Cardiac muscle cell (in vitro differentiated cells and primary cell): Measurements from ENCODE around the gene CDH7. TPM values are rescaled to one million over a fixed set of nuclear protein-coding genes. Genes with fewer than 3 reads are reported as not detected.

Experiments
- DNase-seq, 2 donors: peaks; one replicate each; pipeline versions ENCODE4 v3.0.0 to v3.0.0-alpha.2; 2010 to 2017; ENCODE audit warnings: low read depth in 1 of 2, low spot score in 1 of 2
- H3K27ac ChIP-seq: fragments of 200-600 bp; sonication (generic); 2 replicates; pipeline ENCODE4 v1.5.1; 2016
- H3K27me3 ChIP-seq: fragments of 200-600 bp; sonication (generic); 2 replicates; pipeline ENCODE4 v1.6.0; 2016; ENCODE audit warnings: control low read depth
- H3K36me3 ChIP-seq: fragments of 200-600 bp; sonication (generic); 2 replicates; pipeline ENCODE4 v1.5.1; 2016; ENCODE audit warnings: control low read depth
- H3K4me1 ChIP-seq: fragments of 200-600 bp; sonication (generic); 2 replicates; pipeline ENCODE4 v1.8.1; 2017; ENCODE audit warnings: low read depth, mild to moderate bottlenecking, mixed run types
- H3K4me3 ChIP-seq: fragments of 200-600 bp; sonication (generic); 2 replicates; pipeline ENCODE4 v1.5.1; 2016; ENCODE audit warnings: mild to moderate bottlenecking
- H3K9me3 ChIP-seq: fragments of 200-600 bp; sonication (generic); 2 replicates; pipeline ENCODE4 v1.5.1; 2017; ENCODE audit warnings: low read depth, mild to moderate bottlenecking, control low read depth
- polyA plus RNA-seq: library from polyadenylated mRNA; unstranded; fragments of >200 nt; fragmentation: Nextera tagmentation; extraction: Ambion mirVana; gene quantifications from 2 replicates; pipeline ENCODE4 v1.2.1, GENCODE V29; 2016
- total RNA-seq: library from RNA; depleted of rRNA; stranded (reverse); fragments of >200 nt; gene quantifications from 2 replicates; pipeline ENCODE4 v1.2.3, GENCODE V29; 2016
- TF ChIP-seq, protein P1 (sequence below): IDR thresholded peaks from 2 replicates; pipeline ENCODE4 v1.5.1; 2012; ENCODE audit warnings: low read depth, mild to moderate bottlenecking, low read length

The CDH7 gene
- total and polyA plus RNA-seq, 2 experiments from 2014 or later = 0.01 to 0.74 TPM

DNA sequence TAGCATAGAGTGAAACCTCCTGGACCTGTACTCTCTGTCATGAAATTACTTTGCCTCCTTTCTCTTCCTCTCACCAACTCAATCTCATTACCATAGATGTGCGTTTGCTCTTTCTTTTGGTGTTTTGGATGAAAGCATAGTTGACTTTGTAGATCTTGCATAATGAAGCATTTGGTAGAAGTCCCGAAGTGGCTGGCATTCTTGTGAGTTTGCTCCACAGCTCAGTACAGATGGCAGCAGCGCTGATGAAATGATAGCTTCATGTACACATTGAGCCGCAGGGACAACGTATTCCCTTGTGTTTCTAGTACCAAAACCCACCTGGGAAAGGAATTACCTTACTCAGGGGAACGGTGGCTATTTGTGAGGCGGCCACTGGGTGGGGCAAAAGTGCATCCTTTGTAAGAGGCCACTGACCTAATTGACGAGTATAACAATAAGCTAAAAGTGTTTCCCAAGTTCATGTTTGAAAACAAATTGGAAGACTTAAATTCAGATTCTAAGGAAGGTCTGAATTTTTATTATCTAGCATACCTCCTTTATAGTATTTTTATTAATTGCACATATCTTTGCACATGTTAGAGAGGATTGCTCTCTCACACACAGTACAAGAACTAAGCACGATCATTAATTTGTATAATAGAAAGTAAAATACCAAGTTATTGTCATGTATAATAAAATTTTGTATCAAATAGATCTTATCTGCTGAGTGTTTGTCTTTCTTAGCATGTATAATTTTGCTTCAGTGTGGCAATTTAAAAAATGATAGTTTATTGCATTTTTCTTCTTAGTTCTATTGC, 25.4 kb upstream of the CDH7 start:
- peak; percentile 0 to 52 for DNase-seq
- H3K27ac ChIP-seq = no peak overlapping the region
- no peaks in the 10 kb centered on the region for H3K4me1 ChIP-seq
- H3K4me3 ChIP-seq = no peak overlapping the region
- no peaks in the 10 kb centered on the region for H3K9me3 ChIP-seq
- TF ChIP-seq, protein P1, sequence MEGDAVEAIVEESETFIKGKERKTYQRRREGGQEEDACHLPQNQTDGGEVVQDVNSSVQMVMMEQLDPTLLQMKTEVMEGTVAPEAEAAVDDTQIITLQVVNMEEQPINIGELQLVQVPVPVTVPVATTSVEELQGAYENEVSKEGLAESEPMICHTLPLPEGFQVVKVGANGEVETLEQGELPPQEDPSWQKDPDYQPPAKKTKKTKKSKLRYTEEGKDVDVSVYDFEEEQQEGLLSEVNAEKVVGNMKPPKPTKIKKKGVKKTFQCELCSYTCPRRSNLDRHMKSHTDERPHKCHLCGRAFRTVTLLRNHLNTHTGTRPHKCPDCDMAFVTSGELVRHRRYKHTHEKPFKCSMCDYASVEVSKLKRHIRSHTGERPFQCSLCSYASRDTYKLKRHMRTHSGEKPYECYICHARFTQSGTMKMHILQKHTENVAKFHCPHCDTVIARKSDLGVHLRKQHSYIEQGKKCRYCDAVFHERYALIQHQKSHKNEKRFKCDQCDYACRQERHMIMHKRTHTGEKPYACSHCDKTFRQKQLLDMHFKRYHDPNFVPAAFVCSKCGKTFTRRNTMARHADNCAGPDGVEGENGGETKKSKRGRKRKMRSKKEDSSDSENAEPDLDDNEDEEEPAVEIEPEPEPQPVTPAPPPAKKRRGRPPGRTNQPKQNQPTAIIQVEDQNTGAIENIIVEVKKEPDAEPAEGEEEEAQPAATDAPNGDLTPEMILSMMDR = no peak
- no peaks in the 10 kb centered on the region for H3K27me3 ChIP-seq
- H3K36me3 ChIP-seq = no peaks in the 10 kb centered on the region

DNA sequence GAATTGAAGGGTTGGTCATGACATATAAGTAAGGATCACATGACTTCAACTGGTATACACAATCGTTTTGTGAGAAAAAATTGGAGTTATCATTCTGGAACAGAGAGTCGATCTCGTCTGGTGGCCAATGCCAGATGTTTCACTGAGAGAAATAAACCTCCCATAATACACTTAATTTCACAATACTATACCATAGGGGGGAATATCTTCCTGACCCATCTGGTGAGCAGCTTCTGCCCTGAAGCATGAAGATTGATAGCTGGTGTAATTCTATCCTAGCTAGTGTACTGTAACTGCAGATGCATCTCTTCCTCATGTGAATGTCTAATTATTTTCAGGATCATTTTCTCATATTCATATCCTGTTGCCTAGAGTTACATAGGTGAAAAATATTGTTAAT, 15.7 kb upstream of the CDH7 start:
- Histone ChIP-seq H3K4me3 (no peak overlapping the region), H3K4me1 (no peaks in the 10 kb centered on the region), H3K9me3 (no peaks in the 10 kb centered on the region), H3K36me3 (no peaks in the 10 kb centered on the region), H3K27ac (no peak overlapping the region), H3K27me3 (no peaks in the 10 kb centered on the region)
- TF ChIP-seq, protein P1 = no peak
- DNase-seq = no peak

DNA sequence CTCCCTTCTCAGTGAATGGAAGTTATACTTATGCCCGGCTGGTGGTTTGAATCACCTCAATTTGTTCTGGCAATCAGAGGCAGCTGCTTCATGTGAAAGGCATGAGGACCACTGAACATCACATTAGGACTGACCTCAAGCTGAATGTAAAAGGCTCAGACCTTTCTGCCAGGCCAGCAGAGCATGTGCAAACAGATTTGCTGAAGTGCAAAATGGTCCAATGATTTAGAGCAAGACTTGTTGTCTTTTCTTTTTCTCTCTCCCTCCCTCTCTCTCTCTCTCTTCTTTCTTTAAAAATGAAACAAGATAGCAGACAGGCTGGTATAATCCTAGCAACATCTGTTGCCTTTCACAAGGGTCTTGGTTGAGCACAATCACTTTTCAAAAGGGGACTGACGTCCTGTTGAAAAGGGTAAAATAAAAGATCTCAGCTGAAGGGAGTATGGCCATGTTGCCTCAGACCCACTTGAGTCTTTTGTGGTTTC, 13.3 kb upstream of the CDH7 start:
- no peak for DNase-seq
- Histone ChIP-seq H3K27me3 (no peaks in the 10 kb centered on the region), H3K36me3 (no peaks in the 10 kb centered on the region), H3K4me3 (no peak overlapping the region), H3K9me3 (no peaks in the 10 kb centered on the region), H3K27ac (no peak overlapping the region), H3K4me1 (no peaks in the 10 kb centered on the region)
- TF ChIP-seq, protein P1 = no peak

DNA sequence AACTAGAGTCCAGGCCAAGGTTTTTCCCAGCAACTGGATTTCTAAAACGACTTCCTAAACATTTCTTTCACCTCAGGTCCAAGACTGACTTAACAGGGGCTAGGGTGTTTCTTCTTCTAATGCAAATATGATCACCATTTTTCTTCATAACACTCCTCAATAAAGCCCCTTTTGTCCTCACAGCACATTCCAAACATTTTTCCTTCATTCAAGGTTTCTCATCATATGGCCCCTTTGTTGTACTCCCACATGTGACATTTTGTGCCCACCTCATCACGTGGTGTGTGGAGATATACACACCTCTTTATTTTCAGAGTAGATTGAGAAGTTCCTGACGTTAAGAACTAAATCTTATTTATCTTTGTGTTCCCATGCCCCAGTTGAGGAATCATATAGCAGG, 3.9 kb upstream of the CDH7 start:
- Histone ChIP-seq H3K4me1 (peaks cover 5% of the 10 kb centered on the region), H3K27ac (no peak overlapping the region), H3K4me3 (no peak overlapping the region), H3K27me3 (peaks cover 45% of the 10 kb centered on the region), H3K36me3 (no peaks in the 10 kb centered on the region), H3K9me3 (no peaks in the 10 kb centered on the region)
- TF ChIP-seq, protein P1 = no peak
- no peak for DNase-seq

DNA sequence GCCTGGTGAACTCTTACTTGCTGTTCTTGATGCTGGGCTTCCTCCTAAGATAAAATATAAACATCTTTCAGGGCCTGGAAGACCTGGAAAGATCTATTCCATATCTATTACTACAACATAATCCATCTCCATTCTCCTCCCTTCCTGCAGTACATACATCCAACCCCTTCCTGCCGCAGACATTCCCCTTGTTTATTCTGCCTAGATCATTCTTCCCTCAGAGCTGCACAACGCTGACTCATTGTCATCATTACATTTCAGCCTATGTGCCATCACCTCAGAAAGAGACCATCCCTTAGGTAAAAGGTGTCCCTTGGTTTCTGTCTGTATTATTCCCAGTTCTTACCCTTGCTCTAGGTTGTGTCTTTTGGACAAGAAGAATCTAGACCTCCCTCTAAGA, 2.5 kb upstream of the CDH7 start:
- H3K27me3 ChIP-seq = peaks cover 56% of the 10 kb centered on the region
- H3K9me3 ChIP-seq = no peaks in the 10 kb centered on the region
- TF ChIP-seq, protein P1 = no peak
- H3K36me3 ChIP-seq = no peaks in the 10 kb centered on the region
- DNase-seq = no peak
- no peak overlapping the region for H3K4me3 ChIP-seq
- H3K4me1 ChIP-seq = peaks cover 5% of the 10 kb centered on the region
- H3K27ac ChIP-seq = no peak overlapping the region
